Activated CD4-positive, alpha-beta T cell treated with anti-CD3 and anti-CD28 coated beads, Interleukin-2, amount 50 U/mL, for 24 hours (primary cell): ENCODE results near the gene ILKAP.

Source experiments
- DNase-seq, 2 donors: peaks; one replicate each; pipeline ENCODE4 v3.0.0-alpha.2; 2020; ENCODE audit warnings: low read depth in 1 of 2, low spot score in 1 of 2

The ILKAP gene

GRCh38 chr2:238166391-238167343, 36.8 kb downstream of the ILKAP start:
- DNase-seq, result no peak

- no peak for DNase-seq
Measured at GRCh38 chr2:238165288-238165921, 38.1 kb downstream of the ILKAP start.

- no peak for DNase-seq
Measured at GRCh38 chr2:238164906-238165287, 38.6 kb downstream of the ILKAP start.

GRCh38 chr2:238163481-238164198, 39.9 kb downstream of the ILKAP start:
- DNase-seq, result no peak

- DNase-seq, result no peak
Measured at GRCh38 chr2:238162846-238163441, 40.6 kb downstream of the ILKAP start.

- DNase-seq, result no peak
Measured at GRCh38 chr2:238162251-238162845, 41.1 kb downstream of the ILKAP start.

- no peak for DNase-seq
Measured at GRCh38 chr2:238161291-238162051, 42.0 kb downstream of the ILKAP start.

GRCh38 chr2:238160206-238161129, 43.0 kb downstream of the ILKAP start:
- DNase-seq, result no peak

GRCh38 chr2:238159661-238160205, 43.8 kb downstream of the ILKAP start:
- DNase-seq, result no peak

- DNase-seq, result peak in 1 of 2 donors; percentile 11
Measured at GRCh38 chr2:238159071-238159539, 44.4 kb downstream of the ILKAP start.

- peak; percentile 16 to 20 for DNase-seq
Measured at GRCh38 chr2:238158509-238159070, 44.9 kb downstream of the ILKAP start, which contains the start of gene ERFE. Gene ERFE, plus strand, starts transcription at chr2:238158970. Its CDS starts 38 bp downstream, at chr2:238159008.

GRCh38 chr2:238158018-238158508, 45.4 kb downstream of the ILKAP start:
- DNase-seq, result no peak

GRCh38 chr2:238157506-238158017, 45.9 kb downstream of the ILKAP start:
- no peak for DNase-seq

GRCh38 chr2:238155761-238156694, 47.5 kb downstream of the ILKAP start:
- DNase-seq, result no peak

- DNase-seq, result no peak
Measured at GRCh38 chr2:238155051-238155760, 48.3 kb downstream of the ILKAP start.

- no peak for DNase-seq
Measured at GRCh38 chr2:238154570-238154969, 48.9 kb downstream of the ILKAP start.
